ENCODE measurements around the gene CARMIL1. TPM values are rescaled to one million over a fixed set of nuclear protein-coding genes. Genes with fewer than 3 reads are reported as not detected.
A peak's percentile ranks its signal among the peaks of the same experiment; 100 is the strongest.

Gene CARMIL1
- total RNA-seq, 1 donor from 2014 or later, result 19.1 TPM

GRCh38 chr6:25450469-25451198, 171.5 kb downstream of the CARMIL1 start:
- Histone ChIP-seq H4K20me1 (ENCODE audit: insufficient read depth, low read length) (no peaks in the 10 kb centered on the region), H3K27me3 (ENCODE audit: insufficient read depth, low read length) (no peaks in the 10 kb centered on the region), H3K4me1 (ENCODE audit: insufficient read depth, low read length) (no peaks in the 10 kb centered on the region), H2AFZ (ENCODE audit: low read depth, low read length) (no peak overlapping the region), H3K27ac (ENCODE audit: low read depth, low read length) (no peak overlapping the region), H3K9me3 (ENCODE audit: insufficient read depth, low read depth, low read length) (no peaks in the 10 kb centered on the region), H3K36me3 (ENCODE audit: insufficient read depth, low read length) (no peaks in the 10 kb centered on the region), H3K4me2 (ENCODE audit: low read length) (no peak overlapping the region), H3K9ac (ENCODE audit: low read length) (no peak overlapping the region), H3K79me2 (ENCODE audit: insufficient read depth, low read length) (no peaks in the 10 kb centered on the region), H3K4me3 (ENCODE audit: insufficient read depth, low read depth, low read length) (no peak overlapping the region)
- TF ChIP-seq CTCF (IDR thresholded peaks at IDR 0.05; ENCODE audit: insufficient read depth, low read depth, low read length) (no peak), EZH2 (IDR thresholded peaks at IDR 0.05; ENCODE audit: insufficient read depth, low read length) (no peak)
- Mint-ChIP-seq H3K27me3 (ENCODE audit: low read depth, unreplicated experiment) (no peaks in the 10 kb centered on the region), H3K27ac (ENCODE audit: unreplicated experiment) (peak overlapping the region; percentile 1), H3K4me3 (ENCODE audit: unreplicated experiment) (no peak overlapping the region), H3K9me3 (ENCODE audit: unreplicated experiment) (peaks cover 3% of the 10 kb centered on the region), H3K4me1 (ENCODE audit: low read depth, unreplicated experiment) (peaks cover 27% of the 10 kb centered on the region), H3K36me3 (ENCODE audit: low read depth, unreplicated experiment) (peaks cover 3% of the 10 kb centered on the region)
- DNase-seq (ENCODE audit: low read depth) (no peak), FAIRE-seq (no peak)

GRCh38 chr6:25452031-25452430, 172.9 kb downstream of the CARMIL1 start:
- Histone ChIP-seq H2AFZ (ENCODE audit: low read depth, low read length) (no peak overlapping the region), H3K36me3 (ENCODE audit: insufficient read depth, low read length) (no peaks in the 10 kb centered on the region), H3K9me3 (ENCODE audit: insufficient read depth, low read depth, low read length) (no peaks in the 10 kb centered on the region), H3K9ac (ENCODE audit: low read length) (no peak overlapping the region), H3K79me2 (ENCODE audit: insufficient read depth, low read length) (no peaks in the 10 kb centered on the region), H3K4me2 (ENCODE audit: low read length) (no peak overlapping the region), H3K27ac (ENCODE audit: low read depth, low read length) (no peak overlapping the region), H3K4me3 (ENCODE audit: insufficient read depth, low read depth, low read length) (no peak overlapping the region), H4K20me1 (ENCODE audit: insufficient read depth, low read length) (no peaks in the 10 kb centered on the region), H3K27me3 (ENCODE audit: insufficient read depth, low read length) (no peaks in the 10 kb centered on the region), H3K4me1 (ENCODE audit: insufficient read depth, low read length) (no peaks in the 10 kb centered on the region)
- FAIRE-seq (no peak), DNase-seq (ENCODE audit: low read depth) (no peak)
- Mint-ChIP-seq H3K4me3 (ENCODE audit: unreplicated experiment) (no peak overlapping the region), H3K4me1 (ENCODE audit: low read depth, unreplicated experiment) (peaks cover 31% of the 10 kb centered on the region), H3K9me3 (ENCODE audit: unreplicated experiment) (no peaks in the 10 kb centered on the region), H3K36me3 (ENCODE audit: low read depth, unreplicated experiment) (peaks cover under 1% of the 10 kb centered on the region), H3K27me3 (ENCODE audit: low read depth, unreplicated experiment) (no peaks in the 10 kb centered on the region), H3K27ac (ENCODE audit: unreplicated experiment) (no peak overlapping the region)
- TF ChIP-seq EZH2 (IDR thresholded peaks at IDR 0.05; ENCODE audit: insufficient read depth, low read length) (no peak), CTCF (IDR thresholded peaks at IDR 0.05; ENCODE audit: insufficient read depth, low read depth, low read length) (no peak)

- no peak overlapping the region for H3K4me3 Mint-ChIP-seq (ENCODE audit: unreplicated experiment)
- no peak for FAIRE-seq
- H4K20me1 ChIP-seq (ENCODE audit: insufficient read depth, low read length), result no peaks in the 10 kb centered on the region
- H3K9ac ChIP-seq (ENCODE audit: low read length), result no peak overlapping the region
- no peak overlapping the region for H3K27ac ChIP-seq (ENCODE audit: low read depth, low read length)
- DNase-seq (ENCODE audit: low read depth), result no peak
- H3K9me3 Mint-ChIP-seq (ENCODE audit: unreplicated experiment), result no peaks in the 10 kb centered on the region
- no peaks in the 10 kb centered on the region for H3K4me1 ChIP-seq (ENCODE audit: insufficient read depth, low read length)
- H3K27me3 Mint-ChIP-seq (ENCODE audit: low read depth, unreplicated experiment), result no peaks in the 10 kb centered on the region
- no peak for TF ChIP-seq CTCF (IDR thresholded peaks at IDR 0.05; ENCODE audit: insufficient read depth, low read depth, low read length)
- TF ChIP-seq EZH2 (IDR thresholded peaks at IDR 0.05; ENCODE audit: insufficient read depth, low read length), result no peak
- no peaks in the 10 kb centered on the region for H3K36me3 Mint-ChIP-seq (ENCODE audit: low read depth, unreplicated experiment)
- H3K27me3 ChIP-seq (ENCODE audit: insufficient read depth, low read length), result no peaks in the 10 kb centered on the region
- H3K4me2 ChIP-seq (ENCODE audit: low read length), result no peak overlapping the region
- H3K4me3 ChIP-seq (ENCODE audit: insufficient read depth, low read depth, low read length), result no peak overlapping the region
- H3K79me2 ChIP-seq (ENCODE audit: insufficient read depth, low read length), result no peaks in the 10 kb centered on the region
- H3K36me3 ChIP-seq (ENCODE audit: insufficient read depth, low read length), result no peaks in the 10 kb centered on the region
- no peaks in the 10 kb centered on the region for H3K9me3 ChIP-seq (ENCODE audit: insufficient read depth, low read depth, low read length)
- no peak overlapping the region for H2AFZ ChIP-seq (ENCODE audit: low read depth, low read length)
- H3K27ac Mint-ChIP-seq (ENCODE audit: unreplicated experiment), result no peak overlapping the region
- H3K4me1 Mint-ChIP-seq (ENCODE audit: low read depth, unreplicated experiment), result peaks cover 26% of the 10 kb centered on the region
Measured at GRCh38 chr6:25453288-25453687, 174.1 kb downstream of the CARMIL1 start.

All from astrocyte (in vitro differentiated cells and primary cell).